Activated CD4-positive, alpha-beta memory T cell treated with anti-CD3 and anti-CD28 coated beads for 36 hours (primary cell): ENCODE results near the gene ABI1. TPM values are rescaled to one million over a fixed set of nuclear protein-coding genes. Genes with fewer than 3 reads are reported as not detected.
A peak's percentile ranks its signal among the peaks of the same experiment; 100 is the strongest.

Experiments used
- CTCF ChIA-PET: fragments of 350-600 bp; sonication (Branson Sonifier 250); formaldehyde crosslinking; loops from one replicate; lab custom pipeline; 2021; ENCODE audit warnings: antibody characterized with exemption, inconsistent platforms; lab: Charles Lee
- POLR2A ChIA-PET: fragments of 350-600 bp; sonication (Branson Sonifier 250); formaldehyde crosslinking; loops from one replicate; lab custom pipeline; 2021; ENCODE audit warnings: antibody characterized with exemption; lab: Charles Lee
- DNase-seq: peaks from one replicate; pipeline ENCODE4 v3.0.0-alpha.2; 2020
- H3K27ac Mint-ChIP-seq: one replicate; pipeline ENCODE4 v1.8.0; 2021; ENCODE audit warnings: mixed read lengths
- H3K27me3 Mint-ChIP-seq: one replicate; pipeline ENCODE4 v1.8.0; 2021; ENCODE audit warnings: mixed read lengths
- H3K36me3 Mint-ChIP-seq: one replicate; pipeline ENCODE4 v1.8.0; 2021; ENCODE audit warnings: mixed read lengths
- H3K4me1 Mint-ChIP-seq: one replicate; pipeline ENCODE4 v1.8.0; 2021; ENCODE audit warnings: low read depth, mixed read lengths
- H3K4me3 Mint-ChIP-seq: one replicate; pipeline ENCODE4 v1.8.0; 2021; ENCODE audit warnings: mild to moderate bottlenecking, mixed read lengths
- H3K9me3 Mint-ChIP-seq: one replicate; pipeline ENCODE4 v1.8.0; 2021; ENCODE audit warnings: mixed read lengths
- intact Hi-C: fragments of 100-400 bp; cut with micrococcal nuclease; formaldehyde crosslinking; loops from one replicate; pipeline ENCODE4 v1.15.1; 2023
- total RNA-seq, 2 experiments: library from RNA; stranded (reverse); gene quantifications; one replicate each; pipeline ENCODE4 v1.2.3, GENCODE V29; 2021

ABI1 gene
- total RNA-seq, 2 experiments from 2014 or later = 55.5 to 56.2 TPM

DNA sequence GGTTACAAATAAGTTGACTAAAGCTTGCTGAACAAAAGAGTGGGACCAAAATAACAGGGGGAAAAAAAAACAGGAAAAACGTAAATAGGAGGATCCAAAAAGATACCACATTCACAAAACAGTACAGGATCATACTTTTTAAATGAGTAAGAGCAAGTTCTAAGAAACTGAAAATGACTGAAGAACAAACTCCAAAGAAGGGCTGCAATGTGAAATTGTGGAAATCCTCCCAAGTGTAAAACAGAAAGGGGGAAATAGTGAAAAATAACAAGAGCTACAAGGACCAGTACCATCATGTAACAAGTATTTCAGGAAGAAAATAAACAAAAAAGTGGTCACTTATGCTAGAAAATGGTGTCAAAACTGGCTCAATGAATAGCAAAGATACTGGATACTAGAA is 116.9 kb downstream of the ABI1 start:
- Mint-ChIP-seq H3K27ac (peak overlapping the region; percentile 97), H3K4me3 (no peak overlapping the region), H3K27me3 (no peaks in the 10 kb centered on the region), H3K4me1 (peaks cover 50% of the 10 kb centered on the region), H3K9me3 (no peaks in the 10 kb centered on the region), H3K36me3 (peaks cover 59% of the 10 kb centered on the region)
- no peak for DNase-seq
- ChIA-PET POLR2A (no interaction called here), CTCF (interaction anchor here (1.0 to 1.2 kb wide), 2 partner anchors 14 to 117 kb away, joined by 3 to 4 read pairs; partner anchors contain the start of gene ABI1)
- intact Hi-C loops = no loop called here

DNA sequence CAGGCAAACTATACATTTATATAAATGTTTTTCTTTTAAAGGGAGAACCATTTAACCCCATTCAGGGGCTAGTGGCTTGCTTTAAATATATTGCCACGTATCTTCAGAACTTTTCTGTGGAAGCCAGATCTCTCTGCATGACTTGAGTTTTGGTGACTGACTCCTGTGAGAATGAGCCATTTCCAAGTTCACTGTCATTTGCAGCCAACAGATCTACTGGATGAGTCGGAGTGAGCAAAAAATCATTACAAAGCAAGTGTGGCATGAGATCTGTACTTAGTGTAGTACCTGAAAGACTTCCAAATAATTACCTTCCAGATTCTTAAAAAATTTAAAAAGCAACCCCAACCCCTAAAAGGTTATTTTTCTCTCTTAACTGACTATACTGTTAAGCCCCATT is 117.7 kb downstream of the ABI1 start:
- DNase-seq = no peak
- Mint-ChIP-seq H3K4me1 (peaks cover 55% of the 10 kb centered on the region), H3K27ac (peak overlapping the region; percentile 97), H3K27me3 (no peaks in the 10 kb centered on the region), H3K36me3 (peaks cover 55% of the 10 kb centered on the region), H3K9me3 (no peaks in the 10 kb centered on the region), H3K4me3 (no peak overlapping the region)
- CTCF ChIA-PET = interaction anchor here (1.2 kb wide), 1 partner anchor 118 kb away, joined by 4 read pairs; the partner anchor contains the start of gene ABI1
- POLR2A ChIA-PET = no interaction called here
- intact Hi-C loops = no loop called here

DNA sequence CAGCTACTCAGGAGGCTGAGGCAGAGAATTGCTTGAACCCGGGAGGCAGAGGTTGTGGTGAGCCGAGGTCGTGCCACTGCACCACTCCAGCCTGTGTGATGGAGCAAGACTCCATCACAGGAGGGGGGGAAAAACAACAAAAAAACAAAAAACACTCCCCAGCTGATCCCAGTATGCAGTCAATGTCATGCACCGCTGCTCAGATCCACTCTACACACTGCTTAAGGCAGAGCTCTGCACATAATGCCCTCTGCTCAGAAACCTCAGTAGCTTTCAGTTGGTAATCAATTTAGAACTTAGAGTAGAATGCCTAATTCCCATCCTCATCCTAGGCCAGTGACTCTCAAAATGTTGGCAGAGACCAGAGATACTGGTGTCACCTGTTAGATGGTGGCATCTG is 119.4 kb downstream of the ABI1 start:
- H3K27ac Mint-ChIP-seq = peak overlapping the region; percentile 97
- no peak for DNase-seq
- no peaks in the 10 kb centered on the region for H3K27me3 Mint-ChIP-seq
- H3K4me1 Mint-ChIP-seq = peaks cover 72% of the 10 kb centered on the region
- H3K4me3 Mint-ChIP-seq = no peak overlapping the region
- ChIA-PET POLR2A (interaction anchor here (0.6 to 0.9 kb wide), 2 partner anchors 64 to 413 kb away, joined by 3 read pairs; partner anchors contain the start of gene YME1L1), CTCF (interaction anchor here (2.1 kb wide), 1 partner anchor 40 kb away, joined by 6 read pairs; no protein-coding TSS in a partner anchor)
- peaks cover 60% of the 10 kb centered on the region for H3K36me3 Mint-ChIP-seq
- intact Hi-C loops = no loop called here
- no peaks in the 10 kb centered on the region for H3K9me3 Mint-ChIP-seq

DNA sequence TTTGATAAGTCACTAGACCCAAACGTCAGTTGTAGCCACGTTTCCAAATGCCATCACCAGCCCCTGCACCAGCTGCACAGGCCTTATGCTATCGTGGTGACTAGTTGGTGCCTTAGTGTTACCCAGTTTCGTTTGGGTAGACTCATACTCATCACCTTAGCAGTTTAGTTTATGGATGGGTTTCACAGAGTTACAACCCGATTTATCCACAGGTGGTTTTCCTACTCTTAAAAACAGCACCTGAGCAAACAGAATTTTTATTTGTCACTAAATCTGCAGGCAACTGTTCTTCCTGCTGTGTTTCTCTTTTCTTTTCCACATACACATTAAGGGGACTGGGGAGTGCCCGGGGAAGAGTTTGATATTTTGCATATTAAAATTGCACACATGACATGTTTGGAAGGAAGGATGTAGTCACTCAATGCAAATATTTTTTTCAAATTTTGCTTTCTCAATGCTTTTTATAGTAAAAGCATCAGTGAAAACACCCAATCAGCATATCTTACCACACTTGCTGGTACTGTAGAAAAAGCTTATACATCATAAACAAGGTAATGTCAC is 121.6 kb downstream of the ABI1 start:
- Mint-ChIP-seq H3K4me3 (peak overlapping the region; percentile 49), H3K27ac (peak overlapping the region; percentile 97), H3K36me3 (peaks cover 61% of the 10 kb centered on the region), H3K4me1 (peaks cover 71% of the 10 kb centered on the region), H3K9me3 (no peaks in the 10 kb centered on the region), H3K27me3 (no peaks in the 10 kb centered on the region)
- ChIA-PET POLR2A (interaction anchor here (1.1 to 1.4 kb wide), 4 partner anchors 10 to 415 kb away, joined by 3 to 5 read pairs (median 4); partner anchors contain the start of genes ABI1 and YME1L1), CTCF (interaction anchor here (1.7 to 2.9 kb wide), 3 partner anchors 13 to 122 kb away, joined by 6 to 12 read pairs (median 9); partner anchors contain the start of gene ABI1)
- intact Hi-C loops = loop anchor here (1.0 to 10.0 kb wide), 7 partner anchors 252 to 766 kb away; partner anchors contain the start of genes ANKRD26, MASTL, RAB18 and YME1L1
- peak; percentile 78 for DNase-seq

DNA sequence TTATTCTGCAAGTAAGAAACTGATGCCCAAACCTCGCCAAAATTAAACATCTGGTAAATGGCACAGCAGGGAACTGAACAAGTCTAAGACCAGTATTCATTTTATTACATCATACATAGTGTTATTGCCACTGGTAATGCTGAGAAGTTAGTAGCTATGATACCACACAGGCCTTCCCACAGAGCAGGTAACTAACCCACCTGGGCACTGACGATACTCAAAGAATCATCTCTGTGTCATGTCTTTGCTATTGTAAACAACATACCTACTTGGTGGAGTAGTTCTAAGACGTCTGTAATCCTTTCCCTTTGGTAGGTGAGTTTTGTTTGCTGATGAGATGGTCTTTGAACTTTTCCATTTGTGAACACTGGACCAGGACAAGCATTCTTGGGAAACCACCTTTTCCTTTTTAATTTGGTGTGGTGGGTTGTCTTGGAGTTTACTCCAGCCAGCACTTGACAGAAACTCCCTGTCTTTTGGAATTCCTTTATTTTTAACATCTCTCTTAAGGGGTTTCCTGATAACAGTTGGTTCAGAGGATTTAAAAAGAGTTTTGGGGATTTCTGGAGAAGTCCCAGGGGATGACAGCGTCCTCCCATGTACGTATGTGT is 122.4 kb downstream of the ABI1 start:
- H3K27me3 Mint-ChIP-seq = no peaks in the 10 kb centered on the region
- DNase-seq = no peak
- H3K27ac Mint-ChIP-seq = peak overlapping the region; percentile 97
- ChIA-PET CTCF (interaction anchor here (2.9 kb wide), 1 partner anchor 123 kb away, joined by 9 read pairs; the partner anchor contains the start of gene ABI1), POLR2A (interaction anchor here (1.2 kb wide), 1 partner anchor 123 kb away, joined by 3 read pairs; the partner anchor contains the start of gene ABI1)
- H3K36me3 Mint-ChIP-seq = peaks cover 58% of the 10 kb centered on the region
- H3K4me3 Mint-ChIP-seq = peak overlapping the region; percentile 5
- intact Hi-C loops = loop anchor here (2.0 to 10.0 kb wide), 6 partner anchors 252 to 766 kb away; partner anchors contain the start of genes ANKRD26, MASTL, RAB18 and YME1L1
- H3K4me1 Mint-ChIP-seq = peaks cover 64% of the 10 kb centered on the region
- no peaks in the 10 kb centered on the region for H3K9me3 Mint-ChIP-seq

DNA sequence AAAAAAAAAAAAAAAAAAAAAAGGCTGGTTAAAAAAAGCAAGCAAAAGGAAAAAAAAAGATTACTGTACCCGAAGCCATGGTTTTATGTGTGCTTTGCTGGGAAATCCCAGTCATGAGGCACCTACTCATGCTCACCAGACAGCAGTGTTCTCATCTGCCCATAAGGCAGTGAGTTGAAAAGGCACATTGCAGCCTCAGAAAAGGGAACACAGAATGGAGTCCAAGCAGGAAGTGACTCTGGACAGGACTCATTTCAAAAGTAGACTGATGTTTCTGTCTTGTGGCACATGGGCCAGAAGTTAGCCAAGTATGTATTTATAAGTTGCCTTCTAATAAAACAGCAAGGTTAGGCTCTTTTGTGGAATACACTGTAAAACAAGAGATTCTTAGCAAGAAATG is 123.0 kb downstream of the ABI1 start:
- no peaks in the 10 kb centered on the region for H3K9me3 Mint-ChIP-seq
- H3K4me1 Mint-ChIP-seq = peaks cover 58% of the 10 kb centered on the region
- no peaks in the 10 kb centered on the region for H3K27me3 Mint-ChIP-seq
- no peak overlapping the region for H3K4me3 Mint-ChIP-seq
- peaks cover 54% of the 10 kb centered on the region for H3K36me3 Mint-ChIP-seq
- intact Hi-C loops = loop anchor here (1.0 to 10.0 kb wide), 11 partner anchors 11 to 767 kb away; partner anchors contain the start of genes ANKRD26, MASTL, PDSS1 and RAB18
- ChIA-PET POLR2A (interaction anchor here (0.8 kb wide), 1 partner anchor 12 kb away, joined by 3 read pairs; no protein-coding TSS in a partner anchor), CTCF (no interaction called here)
- H3K27ac Mint-ChIP-seq = peak overlapping the region; percentile 97
- DNase-seq = peak; percentile 75

DNA sequence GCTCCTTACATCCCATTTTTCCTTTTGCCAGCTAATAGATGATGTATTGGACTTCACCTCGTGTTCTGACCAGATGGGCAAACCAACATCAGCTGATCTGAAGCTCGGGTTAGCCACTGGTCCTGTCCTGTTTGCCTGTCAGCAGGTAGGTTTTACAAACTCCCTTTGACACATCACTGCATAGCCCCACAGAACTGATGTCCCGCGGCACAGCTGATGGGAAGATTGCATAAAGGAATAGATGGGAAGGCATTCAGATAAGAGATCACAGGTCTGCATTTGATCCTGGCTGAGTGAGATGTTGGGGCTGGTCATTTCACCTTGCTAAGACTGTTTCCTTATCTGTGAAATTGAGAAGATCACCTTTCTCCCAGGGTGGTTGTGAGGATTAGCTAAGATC is 125.3 kb downstream of the ABI1 start:
- no peaks in the 10 kb centered on the region for H3K27me3 Mint-ChIP-seq
- H3K27ac Mint-ChIP-seq = peak overlapping the region; percentile 55
- ChIA-PET CTCF (interaction anchor here (2.8 kb wide), 1 partner anchor 9 kb away, joined by 26 read pairs; no protein-coding TSS in a partner anchor), POLR2A (interaction anchor here (0.9 kb wide), 1 partner anchor 39 kb away, joined by 3 read pairs; no protein-coding TSS in a partner anchor)
- no peak overlapping the region for H3K4me3 Mint-ChIP-seq
- H3K9me3 Mint-ChIP-seq = no peaks in the 10 kb centered on the region
- intact Hi-C loops = loop anchor here (5.0 to 10.0 kb wide), 3 partner anchors 288 to 769 kb away; partner anchors contain the start of genes ANKRD26 and RAB18
- H3K36me3 Mint-ChIP-seq = peaks cover 48% of the 10 kb centered on the region
- peaks cover 42% of the 10 kb centered on the region for H3K4me1 Mint-ChIP-seq
- DNase-seq = no peak

DNA sequence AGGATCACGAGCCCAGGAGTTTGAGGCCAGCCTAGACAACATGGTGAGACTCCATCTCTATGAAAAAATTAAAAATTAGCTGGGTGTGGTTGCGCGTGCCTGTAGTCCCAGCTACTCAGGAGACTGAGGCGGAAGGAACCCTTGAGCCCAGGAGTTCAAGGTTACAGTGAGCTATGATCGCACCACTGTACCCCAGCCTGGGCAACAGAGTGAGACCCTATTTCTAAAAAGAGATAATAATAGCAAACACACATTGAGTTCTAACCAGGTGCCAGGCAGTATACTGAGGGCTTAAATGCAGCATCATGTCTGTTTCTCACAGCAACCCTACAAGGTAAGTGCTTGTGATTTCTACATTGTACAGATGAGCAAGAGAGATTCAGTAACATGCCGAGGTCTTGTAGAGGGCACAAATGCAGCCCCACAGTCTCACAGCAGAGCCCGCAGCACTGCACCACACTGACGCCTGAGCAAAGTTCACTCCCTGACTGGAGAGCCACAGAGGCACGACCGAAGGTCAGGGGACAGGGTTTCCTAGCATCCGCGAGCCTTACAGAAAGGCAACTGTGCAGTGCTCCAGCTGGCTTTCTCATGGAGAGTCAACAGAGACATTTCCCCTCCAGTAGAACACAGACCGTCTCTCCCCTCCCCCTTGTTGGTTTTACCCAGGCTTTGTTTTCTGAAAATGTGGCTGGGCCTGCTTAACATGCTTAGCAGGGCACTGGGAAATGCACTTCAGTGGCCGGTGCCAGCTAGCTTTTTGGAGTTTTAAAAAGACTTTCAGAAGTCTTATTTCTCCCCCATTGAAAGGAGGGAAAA is 126.8 kb downstream of the ABI1 start:
- no peak for DNase-seq
- Mint-ChIP-seq H3K27me3 (no peaks in the 10 kb centered on the region), H3K4me1 (peaks cover 28% of the 10 kb centered on the region), H3K36me3 (peaks cover 45% of the 10 kb centered on the region), H3K9me3 (no peaks in the 10 kb centered on the region), H3K4me3 (no peak overlapping the region), H3K27ac (no peak overlapping the region)
- intact Hi-C loops = loop anchor here (10.0 kb wide), 1 partner anchor 771 kb away; the partner anchor contains the start of gene RAB18
- CTCF ChIA-PET = interaction anchor here (1.4 to 2.8 kb wide), 2 partner anchors 8 to 128 kb away, joined by 5 to 26 read pairs; no protein-coding TSS in a partner anchor
- POLR2A ChIA-PET = interaction anchor here (0.7 to 0.8 kb wide), 2 partner anchors 71 to 148 kb away, joined by 3 read pairs; no protein-coding TSS in a partner anchor

DNA sequence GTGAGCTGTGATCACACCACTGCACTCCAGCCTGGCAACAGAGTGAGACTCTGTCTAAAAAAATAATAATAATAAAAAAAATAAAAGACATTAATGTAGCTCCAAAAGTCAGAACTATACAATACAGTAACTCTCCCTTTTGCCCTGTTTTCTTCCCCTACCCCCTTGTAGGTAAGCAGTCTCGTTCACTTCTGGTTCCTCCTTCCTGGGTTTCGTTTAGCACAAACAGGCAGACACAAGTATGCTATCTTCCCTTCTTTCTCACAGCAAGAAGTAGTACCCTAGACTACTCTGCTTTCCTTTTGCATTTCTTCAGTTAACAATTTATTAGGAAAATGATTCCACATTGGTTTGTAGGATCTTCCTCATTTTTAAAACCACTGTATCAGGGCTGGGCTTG is 130.2 kb downstream of the ABI1 start:
- Mint-ChIP-seq H3K4me3 (no peak overlapping the region), H3K4me1 (no peaks in the 10 kb centered on the region), H3K36me3 (peaks cover 43% of the 10 kb centered on the region), H3K27me3 (no peaks in the 10 kb centered on the region), H3K9me3 (no peaks in the 10 kb centered on the region), H3K27ac (no peak overlapping the region)
- CTCF ChIA-PET = interaction anchor here (1.1 kb wide), 1 partner anchor 13 kb away, joined by 3 read pairs; no protein-coding TSS in a partner anchor
- POLR2A ChIA-PET = interaction anchor here (1.0 kb wide), 1 partner anchor 9 kb away, joined by 4 read pairs; no protein-coding TSS in a partner anchor
- DNase-seq = no peak
- intact Hi-C loops = loop anchor here (10.0 kb wide), 1 partner anchor 774 kb away; the partner anchor contains the start of gene RAB18

DNA sequence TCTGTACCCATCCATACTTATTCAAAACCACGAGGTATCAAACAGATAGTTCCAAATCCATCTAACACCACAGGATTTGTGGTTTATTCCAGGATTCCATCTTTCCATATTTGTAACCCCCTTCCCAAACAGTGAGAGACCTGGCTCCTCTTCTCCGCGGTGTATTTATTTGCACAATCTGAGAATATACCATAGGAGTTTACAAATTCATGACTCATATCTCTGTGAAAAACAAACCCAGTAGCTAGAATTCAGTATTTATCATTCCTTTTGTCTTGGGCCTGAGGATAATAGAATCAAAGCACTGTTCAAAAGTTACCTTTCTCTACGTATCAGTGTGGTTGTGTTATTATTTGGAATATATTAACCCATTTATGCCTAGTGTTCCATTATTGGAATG is 131.4 kb downstream of the ABI1 start:
- POLR2A ChIA-PET = no interaction called here
- DNase-seq = no peak
- H3K4me3 Mint-ChIP-seq = no peak overlapping the region
- intact Hi-C loops = no loop called here
- H3K36me3 Mint-ChIP-seq = peaks cover 38% of the 10 kb centered on the region
- CTCF ChIA-PET = interaction anchor here (1.1 to 1.4 kb wide), 4 partner anchors 14 to 152 kb away, joined by 3 to 6 read pairs (median 4); partner anchors contain the start of gene ABI1
- no peaks in the 10 kb centered on the region for H3K9me3 Mint-ChIP-seq
- no peak overlapping the region for H3K27ac Mint-ChIP-seq
- H3K4me1 Mint-ChIP-seq = no peaks in the 10 kb centered on the region
- H3K27me3 Mint-ChIP-seq = no peaks in the 10 kb centered on the region

DNA sequence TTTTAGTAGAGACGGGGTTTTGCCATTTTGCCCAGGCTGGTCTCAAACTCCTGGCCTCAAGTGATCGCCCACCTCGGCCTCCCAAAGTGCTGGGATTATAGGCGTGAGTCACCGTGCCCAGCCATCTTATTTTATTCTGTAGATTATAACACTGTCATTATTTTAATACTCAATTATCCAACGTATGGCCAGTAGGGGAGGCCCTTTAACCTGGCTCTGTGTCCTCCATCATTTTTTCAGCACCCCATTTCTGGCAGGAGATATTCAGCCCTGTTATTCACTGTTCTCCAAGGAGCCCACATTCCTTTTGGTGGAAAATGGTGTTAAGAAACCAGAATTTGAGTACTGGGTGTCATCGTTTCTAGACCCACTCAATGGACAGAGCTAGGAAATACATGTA is 131.8 kb downstream of the ABI1 start:
- H3K36me3 Mint-ChIP-seq = peaks cover 40% of the 10 kb centered on the region
- no peaks in the 10 kb centered on the region for H3K4me1 Mint-ChIP-seq
- intact Hi-C loops = no loop called here
- H3K27ac Mint-ChIP-seq = no peak overlapping the region
- no peak for DNase-seq
- POLR2A ChIA-PET = no interaction called here
- H3K27me3 Mint-ChIP-seq = no peaks in the 10 kb centered on the region
- no peaks in the 10 kb centered on the region for H3K9me3 Mint-ChIP-seq
- H3K4me3 Mint-ChIP-seq = no peak overlapping the region
- CTCF ChIA-PET = interaction anchor here (1.3 to 1.4 kb wide), 3 partner anchors 132 to 153 kb away, joined by 3 to 6 read pairs (median 4); partner anchors contain the start of gene ABI1
